ENCODE results near the gene CFDP1. TPM values are rescaled to one million over a fixed set of nuclear protein-coding genes. Genes with fewer than 3 reads are reported as not detected.

Gene CFDP1
- total and polyA plus RNA-seq, 2 of the 13 experiments (the other 11 are each of a cell fraction or from before 2014, with no cell fraction given) = 78.6 to 153 TPM

DNA sequence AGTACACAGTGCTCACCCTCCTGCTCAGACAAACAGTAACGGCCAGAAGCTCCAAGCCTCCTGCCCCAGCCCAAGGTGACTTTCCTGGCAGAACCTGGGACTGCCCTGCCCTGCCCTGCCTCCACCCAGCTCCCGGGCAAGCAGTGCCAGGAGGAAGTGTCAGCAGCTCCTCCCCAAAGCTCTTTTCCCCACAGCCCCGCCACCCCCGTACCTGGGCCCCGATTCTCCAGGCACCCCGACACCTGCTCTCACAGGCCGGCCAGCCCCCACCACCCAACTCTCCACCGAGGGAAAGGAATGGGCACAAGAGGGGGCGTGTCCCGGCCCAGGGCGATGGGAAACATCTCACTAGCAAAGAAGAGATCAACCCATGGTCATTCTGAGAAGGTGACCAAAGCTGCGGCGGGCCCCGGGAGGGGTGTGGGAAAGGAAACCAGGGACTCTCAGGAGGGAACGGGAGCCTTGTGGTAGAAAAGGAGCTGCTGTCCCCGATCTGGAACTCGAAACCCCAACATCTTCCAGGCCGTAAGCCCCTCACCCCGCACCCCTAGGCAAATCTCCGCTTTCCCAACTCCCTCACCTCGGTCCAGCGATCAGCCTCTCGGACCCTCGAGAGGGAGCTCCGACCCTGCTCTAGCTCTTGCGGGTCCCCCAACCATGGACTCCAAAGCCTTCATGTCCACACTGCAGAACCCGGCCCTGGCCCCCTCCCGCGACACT lies 183.1 kb downstream of the CFDP1 start (continued):
- TF ChIP-seq HMGXB3 (CRISPR knock-in tag; IDR thresholded peaks at IDR 0.05; ENCODE audit: borderline replicate concordance) (no peak), BHLHE40 (IDR thresholded peaks at IDR 0.05; ENCODE audit: low read length) (0 out of 2 replicates have a peak, but pooled peaks have one; percentile 4), ZNF580 (CRISPR knock-in tag; IDR thresholded peaks at IDR 0.05; ENCODE audit: borderline replicate concordance, low read depth) (0 out of 2 replicates have a peak, but pooled peaks have one; percentile 32), ZBTB38 (CRISPR knock-in tag; IDR thresholded peaks at IDR 0.05) (peak; percentile 47; the same call in 1 of the 2 replicates), ZNF367 (CRISPR knock-in tag; IDR thresholded peaks at IDR 0.05; ENCODE audit: borderline replicate concordance) (no peak), TP53 (CRISPR knock-in tag; conservative IDR thresholded peaks at IDR 0.05) (peak; percentile 84; the same call in 1 of the 2 replicates), MEIS2 (CRISPR knock-in tag; IDR thresholded peaks at IDR 0.05) (no peak; the same call in 1 of the 2 replicates), RORA (CRISPR knock-in tag; IDR thresholded peaks at IDR 0.05) (no peak), SP1 (IDR thresholded peaks at IDR 0.05) (no peak), SP1 (CRISPR knock-in tag; IDR thresholded peaks at IDR 0.05) (no peak), NONO (IDR thresholded peaks at IDR 0.05) (no peak), NONO (CRISPR knock-in tag; conservative IDR thresholded peaks at IDR 0.05) (0 out of 2 replicates have a peak, but pooled peaks have one; percentile 6), CTCF (CRISPR knock-in tag; IDR thresholded peaks at IDR 0.05) (peak; percentile 38; the same call in 1 of the 2 replicates), FOXA1 (IDR thresholded peaks at IDR 0.05) (no peak), FOXA1 (CRISPR knock-in tag; IDR thresholded peaks at IDR 0.05) (0 out of 2 replicates have a peak, but pooled peaks have one; percentile 1), HOXD1 (CRISPR knock-in tag; IDR thresholded peaks at IDR 0.05) (no peak), ZNF513 (CRISPR knock-in tag; conservative IDR thresholded peaks at IDR 0.05) (no peak), NFATC3 (CRISPR knock-in tag; IDR thresholded peaks at IDR 0.05) (no peak), BRCA1 (CRISPR knock-in tag; IDR thresholded peaks at IDR 0.05) (0 out of 2 replicates have a peak, but pooled peaks have one; percentile 32)
- TF ChIP-seq, protein P1, sequence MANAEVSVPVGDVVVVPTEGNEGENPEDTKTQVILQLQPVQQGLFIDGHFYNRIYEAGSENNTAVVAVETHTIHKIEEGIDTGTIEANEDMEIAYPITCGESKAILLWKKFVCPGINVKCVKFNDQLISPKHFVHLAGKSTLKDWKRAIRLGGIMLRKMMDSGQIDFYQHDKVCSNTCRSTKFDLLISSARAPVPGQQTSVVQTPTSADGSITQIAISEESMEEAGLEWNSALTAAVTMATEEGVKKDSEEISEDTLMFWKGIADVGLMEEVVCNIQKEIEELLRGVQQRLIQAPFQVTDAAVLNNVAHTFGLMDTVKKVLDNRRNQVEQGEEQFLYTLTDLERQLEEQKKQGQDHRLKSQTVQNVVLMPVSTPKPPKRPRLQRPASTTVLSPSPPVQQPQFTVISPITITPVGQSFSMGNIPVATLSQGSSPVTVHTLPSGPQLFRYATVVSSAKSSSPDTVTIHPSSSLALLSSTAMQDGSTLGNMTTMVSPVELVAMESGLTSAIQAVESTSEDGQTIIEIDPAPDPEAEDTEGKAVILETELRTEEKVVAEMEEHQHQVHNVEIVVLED (CRISPR knock-in tag; IDR thresholded peaks at IDR 0.05; ENCODE audit: borderline replicate concordance) = no peak

Data from HepG2 (cell line).